Left colon (tissue), 2 donors: ENCODE measurements around the gene SLC30A3. TPM values are rescaled to one million over a fixed set of nuclear protein-coding genes. Genes with fewer than 3 reads are reported as not detected.
"Not testable (repeated sequence)": the region's sequence is repeated elsewhere in the genome, so short reads cannot be mapped to it uniquely, and the experiment has no call there.

ENCODE experiments used
- ATAC-seq: fragments of 200-7000 bp; cut with Tn5 transposase; one replicate; pipeline ENCODE4 v1.9.1; 2020; ENCODE audit warnings: mild to moderate bottlenecking, moderate library complexity
- DNase-seq, 2 donors: peaks; one replicate each; pipeline ENCODE4 v3.0.0-alpha.2; 2020
- intact Hi-C, 2 donors: fragments of 100-400 bp; cut with DNase I in 1 of 2; cut with micrococcal nuclease in 1 of 2; formaldehyde crosslinking; loops; one replicate each; pipeline versions ENCODE4 v1.11.2 to v1.14.0; 2022; cut with DNase I, micrococcal nuclease
- long read RNA-seq: library from polyadenylated mRNA; unstranded; transcript quantifications from one replicate; pipeline ENCODE4 v2.0.0, GENCODE V29; 2021
- total RNA-seq, 2 donors: library from RNA; stranded (reverse); fragmentation: NEBNext Ultra II Directional; extraction: Animal tissue kit (Norgen Biotek cat#: 25700); gene quantifications; one replicate each; pipeline ENCODE4 v1.2.1, GENCODE V29; 2021
- donor health status: DM: no; HTN: no; CAD: no.
- donor health status: DM: yes; HTN: yes; CAD: no.

The SLC30A3 gene, protein sequence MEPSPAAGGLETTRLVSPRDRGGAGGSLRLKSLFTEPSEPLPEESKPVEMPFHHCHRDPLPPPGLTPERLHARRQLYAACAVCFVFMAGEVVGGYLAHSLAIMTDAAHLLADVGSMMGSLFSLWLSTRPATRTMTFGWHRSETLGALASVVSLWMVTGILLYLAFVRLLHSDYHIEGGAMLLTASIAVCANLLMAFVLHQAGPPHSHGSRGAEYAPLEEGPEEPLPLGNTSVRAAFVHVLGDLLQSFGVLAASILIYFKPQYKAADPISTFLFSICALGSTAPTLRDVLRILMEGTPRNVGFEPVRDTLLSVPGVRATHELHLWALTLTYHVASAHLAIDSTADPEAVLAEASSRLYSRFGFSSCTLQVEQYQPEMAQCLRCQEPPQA
- not detected for total RNA-seq
- long read RNA-seq, result 0 reads

DNA sequence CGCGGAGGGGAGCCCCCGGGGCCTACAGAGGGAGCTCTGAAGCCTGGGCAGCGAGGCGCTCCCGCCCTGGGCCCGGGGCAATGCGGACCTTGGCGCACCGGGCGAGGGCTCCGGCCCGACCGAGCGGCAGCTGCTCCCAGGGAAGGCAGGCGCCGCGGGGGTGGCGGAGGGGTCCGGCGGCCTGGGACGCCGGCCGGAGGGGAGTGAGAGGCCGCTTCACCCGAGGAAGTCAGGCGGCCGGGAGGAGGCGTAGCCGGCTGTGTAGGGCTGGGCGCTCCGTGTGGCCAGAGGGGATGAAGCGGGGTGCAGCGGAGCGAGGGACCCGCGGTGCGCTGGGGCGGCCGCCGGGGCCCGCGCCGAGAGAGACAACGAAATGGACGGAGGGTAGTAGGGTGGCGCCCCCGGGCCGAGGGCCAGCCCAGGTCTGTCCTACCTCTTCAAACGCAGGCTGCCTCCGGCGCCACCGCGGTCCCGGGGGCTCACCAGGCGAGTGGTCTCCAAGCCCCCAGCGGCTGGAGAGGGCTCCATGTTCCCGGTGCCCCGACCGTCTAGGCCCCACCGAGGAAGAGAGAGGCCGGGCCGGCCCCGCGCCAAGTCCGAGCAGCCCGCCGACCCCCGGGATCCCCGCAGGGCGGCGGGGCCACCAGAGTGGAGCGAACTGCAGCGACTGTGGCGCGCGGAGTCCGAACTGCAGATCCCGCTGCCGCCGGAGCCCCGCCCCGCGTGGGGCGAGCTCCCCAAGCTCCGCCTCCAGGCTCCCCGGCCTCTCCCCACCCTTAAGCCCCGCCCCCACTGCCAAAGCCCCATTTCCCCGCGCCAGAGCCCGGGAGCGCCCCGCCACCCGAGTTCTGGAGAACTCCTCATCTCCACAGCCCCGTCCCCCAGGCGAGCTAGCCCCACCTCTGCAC lies at the start of gene SLC30A3:
Gene SLC30A3 (minus strand): TSS at position 669 of the 908 bp plus-strand sequence. CDS start 141 bp downstream, at position 528.
- DNase-seq (peak; percentile 54 to 73), ATAC-seq (peak; percentile 81)
- intact Hi-C loops, result no loop called here

DNA sequence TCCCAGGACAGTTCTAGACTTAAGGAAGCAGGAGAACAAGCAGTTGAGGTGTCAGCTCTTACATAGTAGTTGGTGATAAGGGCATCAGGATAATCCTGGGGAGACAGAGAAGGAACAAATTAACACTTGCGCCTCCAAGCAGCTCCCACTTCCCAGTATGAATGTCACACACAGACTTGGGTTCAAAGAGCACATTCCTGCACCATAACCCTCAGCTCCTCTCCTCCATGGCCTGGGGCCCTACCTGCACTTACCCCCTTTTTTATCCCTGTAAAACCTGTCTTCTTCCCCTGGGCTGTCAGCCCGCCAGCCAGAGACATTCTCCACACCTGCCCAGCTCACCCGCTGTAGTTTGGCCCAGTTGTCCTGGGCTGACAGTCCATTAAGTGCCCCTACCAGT lies 49.3 kb upstream of the SLC30A3 start:
- ATAC-seq, result no peak
- no peak for DNase-seq
- intact Hi-C loops, result no loop called here

DNA sequence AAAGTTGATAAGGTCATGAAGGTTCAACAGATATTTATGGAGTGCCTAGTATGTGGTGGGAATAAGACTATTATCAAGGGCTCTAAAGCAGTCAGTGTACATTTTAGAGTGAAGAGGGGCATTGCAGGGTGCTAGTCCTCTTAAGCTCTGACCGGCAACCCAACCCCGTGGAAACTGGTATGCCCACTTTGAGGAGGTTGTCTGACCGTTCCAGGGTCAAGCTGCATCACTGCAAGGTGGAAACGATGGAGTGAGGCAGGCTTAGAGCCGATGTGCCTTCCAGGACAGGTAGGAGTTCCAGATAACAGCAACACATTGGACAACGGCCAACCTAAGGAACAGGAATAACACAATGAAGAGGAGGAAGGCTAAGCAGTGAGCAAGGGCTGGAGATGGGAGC lies 46.8 kb upstream of the SLC30A3 start:
- DNase-seq, result no peak
- no peak for ATAC-seq
- intact Hi-C loops, result no loop called here

DNA sequence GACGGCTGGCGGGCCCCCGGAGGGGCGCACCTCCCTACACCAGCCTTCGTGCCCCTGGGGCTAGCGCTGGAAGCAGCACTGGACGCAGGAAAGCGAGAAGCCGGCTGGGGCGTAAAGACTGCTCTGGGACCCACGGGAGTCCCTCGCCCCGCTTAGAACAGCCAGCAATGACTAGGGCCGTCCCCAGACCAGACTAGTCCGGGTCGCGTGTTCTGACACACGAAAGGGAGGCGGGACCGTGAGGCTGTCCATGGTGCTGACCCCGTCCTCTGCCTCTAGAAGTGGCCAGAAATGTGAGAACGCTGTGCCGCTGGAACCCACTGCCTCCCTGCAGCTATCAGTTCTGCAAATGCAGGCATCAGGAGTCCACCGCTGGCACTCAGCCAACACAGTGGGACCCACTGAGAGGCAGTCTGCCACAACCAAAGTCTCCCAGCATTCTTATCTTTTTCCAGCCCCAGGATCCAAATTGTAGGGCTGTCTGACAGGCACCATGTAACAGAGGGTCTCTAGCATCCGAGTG lies 45.6 kb upstream of the SLC30A3 start, which contains the start of gene UCN:
Gene UCN (minus strand): TSS at position 87 of the 523 bp plus-strand sequence. CDS start 550 bp downstream, outside the sequence.
- peak; percentile 39 for ATAC-seq
- DNase-seq, result peak in 1 of 2 donors; percentile 28
- intact Hi-C loops, result no loop called here

DNA sequence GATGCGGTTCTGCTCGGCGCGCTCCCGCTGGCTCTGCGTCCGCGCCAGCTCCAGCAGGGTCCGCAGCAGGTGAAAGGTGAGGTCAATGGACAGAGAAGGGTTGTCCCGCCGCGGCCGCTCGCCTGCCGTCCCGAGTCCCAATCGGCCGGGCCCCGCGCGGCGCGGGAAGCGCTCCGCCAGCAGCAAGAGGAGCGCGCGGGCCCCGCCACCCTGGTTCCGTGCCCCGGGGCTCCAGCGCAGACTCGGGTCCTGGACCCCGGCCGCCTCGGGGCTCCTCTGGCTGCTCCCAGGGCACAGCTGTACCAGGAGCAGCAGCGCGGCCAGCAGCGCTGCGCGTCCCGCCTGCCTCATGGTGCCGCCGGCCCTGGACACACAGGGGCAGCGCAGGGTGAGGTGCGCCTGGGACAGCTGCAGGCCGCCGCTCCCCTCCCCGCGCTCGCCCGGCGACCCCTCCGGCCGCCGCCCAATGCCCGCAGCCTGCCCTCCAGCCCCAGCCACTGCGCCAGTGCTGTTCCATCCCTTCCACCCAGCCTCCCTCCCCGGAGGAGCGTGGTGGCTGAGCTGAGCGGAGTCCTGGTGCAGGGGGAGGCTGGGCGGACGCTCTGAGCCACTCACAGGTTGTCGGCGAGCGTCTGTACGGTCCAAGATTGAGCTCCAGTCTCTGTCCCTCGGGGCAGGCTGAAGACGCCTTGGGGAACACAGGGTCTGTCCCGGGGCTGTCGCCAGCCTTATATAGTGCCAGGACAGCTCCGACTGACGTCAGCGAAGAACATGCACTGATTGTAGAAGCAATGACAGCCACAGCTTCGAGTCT lies 44.9 kb upstream of the SLC30A3 start:
- intact Hi-C loops, result no loop called here
- no peak for DNase-seq
- ATAC-seq, result peak; percentile 22

DNA sequence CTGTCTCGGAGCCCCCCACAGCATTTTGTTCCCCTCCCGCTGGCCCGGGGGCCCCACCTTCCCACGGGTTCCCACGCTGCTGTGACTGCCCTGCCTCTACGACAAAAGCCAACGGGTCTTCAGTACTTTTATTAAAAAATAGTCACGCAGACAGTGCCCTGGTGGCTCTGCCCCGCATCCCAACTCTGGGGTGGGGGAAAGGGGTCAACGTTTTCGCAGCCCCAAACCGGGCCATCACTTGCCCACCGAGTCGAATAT lies 44.4 kb upstream of the SLC30A3 start:
- intact Hi-C loops, result no loop called here
- ATAC-seq (no peak), DNase-seq (no peak)

DNA sequence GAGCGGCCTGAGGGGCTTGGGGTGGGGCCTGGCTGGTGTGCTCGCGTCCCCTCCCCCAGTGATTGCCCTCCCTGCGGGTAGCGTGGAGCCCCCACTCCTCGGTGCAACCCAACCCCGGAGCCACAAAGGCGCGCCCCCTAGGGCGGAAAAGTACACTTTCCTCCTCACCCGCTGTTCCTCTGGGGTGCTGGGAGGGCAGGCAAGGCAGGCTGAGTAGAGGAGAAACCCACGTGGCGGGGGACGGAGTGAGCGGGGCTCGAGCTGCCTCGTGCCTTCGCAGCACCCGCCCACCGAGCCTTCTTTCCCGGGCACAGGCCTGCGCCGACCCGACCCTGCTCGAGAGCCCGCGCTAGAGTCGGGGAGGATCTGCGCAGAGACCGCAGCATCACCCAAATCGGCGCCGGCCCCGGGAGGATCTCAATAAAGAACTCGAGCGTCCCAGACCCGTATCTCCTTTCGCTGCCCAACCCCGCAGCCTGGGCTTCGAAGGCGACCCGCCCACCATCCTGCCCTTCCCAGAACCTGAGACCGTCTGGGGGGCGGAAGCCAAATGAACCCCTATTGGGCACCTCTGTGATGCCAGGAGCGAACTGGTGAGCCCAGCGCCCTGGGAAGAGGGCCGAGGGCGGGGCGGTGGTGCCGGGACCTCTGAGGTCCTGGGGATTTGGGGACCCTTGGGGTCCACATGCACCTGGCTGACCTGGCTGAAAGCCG lies 43.9 kb upstream of the SLC30A3 start:
- DNase-seq (no peak), ATAC-seq (peak; percentile 4)
- intact Hi-C loops, result no loop called here

DNA sequence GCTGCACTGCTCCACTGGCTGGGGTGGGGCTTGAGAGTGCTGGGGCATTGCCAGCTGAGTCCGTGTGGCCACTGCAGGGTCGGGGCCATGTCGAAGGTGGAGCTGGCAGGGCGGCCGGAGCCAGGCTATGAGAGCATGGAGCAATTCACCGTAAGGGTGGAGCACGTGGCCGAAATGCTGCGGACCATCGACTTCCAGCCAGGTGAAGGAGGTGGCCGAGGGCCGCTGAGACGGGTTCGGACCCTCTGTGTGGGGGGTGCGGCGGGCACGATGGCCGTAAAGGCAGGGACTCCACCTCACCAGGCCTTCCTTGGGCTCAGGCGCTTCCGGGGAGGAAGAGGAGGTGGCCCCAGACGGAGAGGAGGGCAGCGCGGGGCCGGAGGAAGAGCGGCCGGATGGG lies 43.3 kb upstream of the SLC30A3 start:
- peak; percentile 22 for ATAC-seq
- DNase-seq, result no peak
- intact Hi-C loops, result no loop called here

DNA sequence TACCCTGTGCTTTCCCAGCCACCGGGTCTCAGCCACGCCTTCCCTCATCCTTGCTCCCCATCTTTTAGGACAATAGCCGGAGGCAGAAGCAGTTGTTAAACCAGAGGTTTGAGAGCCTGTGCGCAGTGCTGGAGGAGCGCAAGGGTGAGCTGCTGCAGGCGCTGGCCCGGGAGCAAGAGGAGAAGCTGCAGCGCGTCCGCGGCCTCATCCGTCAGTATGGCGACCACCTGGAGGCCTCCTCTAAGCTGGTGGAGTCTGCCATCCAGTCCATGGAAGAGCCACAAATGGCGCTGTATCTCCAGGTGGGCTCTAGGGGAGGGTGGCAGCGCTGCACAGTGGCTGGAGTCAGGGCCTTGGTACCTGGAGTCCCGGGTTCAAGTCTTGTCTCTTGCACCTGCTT lies 42.7 kb upstream of the SLC30A3 start:
- DNase-seq (no peak), ATAC-seq (no peak)
- intact Hi-C loops, result no loop called here

DNA sequence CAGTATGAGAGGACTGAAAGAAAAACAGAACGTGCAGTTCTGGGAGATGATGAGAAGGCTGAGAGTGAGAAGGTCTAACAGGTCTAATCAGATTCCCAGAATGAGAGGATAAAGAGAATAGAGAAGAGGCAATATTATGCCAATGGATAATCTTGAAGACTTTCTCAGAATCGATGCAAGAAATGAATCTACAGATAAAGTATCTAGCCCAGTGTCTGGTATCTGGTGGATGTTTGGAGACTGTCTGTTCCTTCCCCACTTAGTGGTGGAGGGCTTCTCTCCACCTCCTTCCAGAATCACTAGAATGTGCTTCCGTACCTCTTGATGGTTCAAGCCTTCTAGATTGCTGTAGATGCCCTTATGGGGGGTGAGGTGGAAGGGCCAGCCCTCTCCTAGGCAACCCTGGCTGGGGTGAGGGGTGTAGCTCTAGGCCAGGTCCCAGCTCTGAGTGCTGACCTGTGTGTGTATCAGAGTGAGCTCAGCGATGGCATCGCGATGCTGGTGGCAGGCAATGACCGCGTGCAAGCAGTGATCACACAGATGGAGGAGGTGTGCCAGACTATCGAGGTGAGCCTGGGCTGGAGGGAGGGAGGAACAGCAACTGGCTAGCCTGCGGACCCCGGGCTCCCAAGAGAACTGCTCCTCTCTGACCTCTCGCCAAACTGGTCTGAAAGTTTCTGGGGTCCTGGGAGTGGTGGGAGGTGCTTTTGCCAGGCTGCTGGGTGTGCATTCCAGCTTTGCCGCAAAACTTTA lies 41.8 kb upstream of the SLC30A3 start:
- intact Hi-C loops, result no loop called here
- ATAC-seq (no peak), DNase-seq (no peak)

DNA sequence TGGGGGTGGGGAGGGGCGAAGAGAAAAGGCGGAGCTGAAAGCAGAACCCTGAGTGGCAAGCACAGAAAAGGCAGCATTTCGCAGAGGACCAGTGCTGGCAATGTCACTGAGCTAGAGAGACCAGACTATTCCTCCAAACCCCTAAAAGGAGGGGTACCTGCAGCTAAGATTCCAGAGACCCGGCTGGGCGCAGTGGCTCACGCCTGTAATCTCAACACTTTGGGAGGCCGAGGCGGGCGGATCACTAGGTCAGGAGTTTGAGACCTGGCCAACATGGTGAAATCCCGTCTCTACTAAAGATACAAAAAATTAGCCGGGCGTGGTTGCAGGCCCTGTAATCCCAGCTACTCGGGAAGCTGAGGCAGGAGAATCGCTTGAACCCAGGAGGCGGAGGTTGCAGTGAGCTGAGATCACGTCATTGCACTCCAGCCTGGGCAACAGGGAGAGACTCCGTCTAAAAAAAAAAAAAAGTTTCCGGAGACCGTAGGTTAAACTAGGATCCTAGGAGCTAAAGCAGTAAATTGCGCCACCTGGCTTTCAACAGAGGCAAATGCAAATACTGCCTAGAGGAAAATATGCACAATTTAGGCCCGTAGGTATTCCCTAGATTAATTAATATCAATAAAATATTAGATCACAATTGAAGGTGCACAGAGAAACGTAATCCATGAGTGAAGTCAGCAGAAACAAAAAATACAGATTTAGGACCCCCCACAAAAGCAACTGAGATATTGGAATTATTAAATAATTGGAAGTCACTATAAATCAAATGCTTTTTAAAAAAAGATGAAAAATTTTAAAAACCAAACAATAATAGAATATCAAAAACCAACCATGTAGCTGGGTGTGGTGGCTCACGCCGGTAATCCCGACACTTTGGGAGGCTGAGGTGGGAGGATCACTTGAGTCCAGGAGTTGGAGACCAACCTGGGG lies 40.5 kb upstream of the SLC30A3 start:
- ATAC-seq (peak; percentile 84), DNase-seq (peak; percentile 37 to 45)
- intact Hi-C loops, result no loop called here

DNA sequence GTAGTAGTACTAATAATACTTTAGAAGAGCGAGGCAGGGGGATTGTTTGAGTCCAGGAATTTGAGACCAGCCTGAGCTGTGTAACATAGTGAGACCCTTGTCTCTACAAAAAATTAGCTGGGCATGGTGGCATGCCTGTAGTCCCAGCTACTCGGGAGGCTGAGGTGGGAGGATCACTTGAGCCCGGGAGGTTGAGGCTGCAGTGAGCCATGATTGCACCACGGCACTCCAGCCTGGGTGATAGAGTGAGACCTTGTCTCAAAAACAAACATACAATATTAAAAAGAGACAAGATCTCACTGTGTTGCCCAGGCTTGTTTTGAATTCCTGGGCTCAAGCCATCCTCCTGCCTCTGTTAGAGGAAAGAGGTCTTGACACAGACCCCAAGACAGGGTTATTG lies 37.8 kb upstream of the SLC30A3 start:
- intact Hi-C loops, DNase-seq, ATAC-seq: not testable (repeated sequence)

DNA sequence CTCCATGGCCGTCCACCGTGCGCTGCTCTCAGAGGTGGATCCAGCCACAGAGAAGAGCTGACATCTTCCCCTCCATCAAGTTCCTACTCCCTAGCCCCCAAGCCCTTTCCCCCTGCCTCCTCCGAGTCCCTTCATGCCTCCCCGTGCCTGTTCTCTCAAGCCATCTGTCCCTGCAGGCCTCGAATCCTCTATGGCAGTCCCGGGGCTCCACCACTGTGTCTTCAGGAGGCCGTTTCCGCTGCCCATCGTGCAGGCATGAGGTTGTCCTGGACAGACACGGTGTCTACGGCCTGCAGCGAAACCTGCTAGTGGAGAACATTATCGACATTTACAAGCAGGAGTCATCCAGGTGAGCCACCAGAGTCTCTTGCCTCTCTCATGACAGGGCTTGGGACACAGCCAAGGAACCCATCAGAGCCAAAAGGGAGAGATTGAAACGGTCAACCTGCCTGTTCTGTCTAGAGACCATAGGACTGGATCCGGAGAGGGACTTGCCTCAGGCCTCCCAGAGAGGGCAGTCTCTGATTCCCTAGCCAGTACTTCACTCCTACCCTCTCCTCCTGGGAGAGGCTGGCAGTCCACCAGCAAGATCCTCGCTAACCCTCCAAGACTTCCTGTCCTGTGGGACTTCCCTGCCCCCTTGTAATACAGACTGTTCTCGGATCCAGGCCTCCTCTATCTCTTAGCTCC lies 35.7 kb upstream of the SLC30A3 start:
- intact Hi-C loops, result no loop called here
- no peak for DNase-seq
- ATAC-seq, result no peak

DNA sequence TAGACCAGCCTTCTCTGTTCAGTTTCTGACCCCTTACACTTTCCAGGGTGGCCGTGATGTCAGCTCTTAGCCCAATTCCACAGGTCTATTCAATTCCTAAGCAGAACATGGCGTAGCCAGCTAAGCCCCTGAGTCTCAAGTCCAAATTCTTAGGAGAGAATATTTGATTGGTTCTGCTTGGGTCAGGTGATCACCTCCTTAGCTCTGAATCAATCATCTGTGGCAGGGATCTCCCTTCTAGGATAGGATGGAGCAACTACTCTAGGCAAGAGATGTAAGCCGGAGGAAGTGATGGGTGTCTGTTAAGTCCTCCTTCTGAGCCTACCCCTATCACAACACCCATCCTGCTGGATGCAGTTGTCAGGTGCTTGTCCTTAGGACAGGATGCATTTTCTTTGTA lies 34.3 kb upstream of the SLC30A3 start:
- ATAC-seq (no peak), DNase-seq (no peak)
- intact Hi-C loops, result no loop called here

DNA sequence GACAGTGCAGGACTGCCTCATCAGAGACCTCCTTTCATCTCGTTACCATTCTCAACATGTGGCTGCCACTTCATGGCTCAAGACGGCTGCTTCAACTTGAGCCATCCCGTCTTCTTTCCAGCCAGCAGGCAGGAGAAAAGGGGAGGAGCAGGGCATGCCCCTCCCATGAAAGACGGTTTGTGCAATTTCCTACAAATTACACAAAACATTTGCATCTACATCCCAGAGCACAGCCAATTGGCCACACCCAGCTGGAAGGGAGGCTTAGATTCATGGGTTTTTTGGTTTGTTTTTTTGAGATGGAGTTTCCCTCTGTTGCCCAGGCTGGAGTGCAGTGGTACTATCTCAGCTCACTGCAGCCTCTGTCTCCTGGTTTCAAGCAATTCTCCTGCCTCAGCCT lies 33.6 kb upstream of the SLC30A3 start:
- ATAC-seq, result no peak
- no peak for DNase-seq
- intact Hi-C loops, result no loop called here

DNA sequence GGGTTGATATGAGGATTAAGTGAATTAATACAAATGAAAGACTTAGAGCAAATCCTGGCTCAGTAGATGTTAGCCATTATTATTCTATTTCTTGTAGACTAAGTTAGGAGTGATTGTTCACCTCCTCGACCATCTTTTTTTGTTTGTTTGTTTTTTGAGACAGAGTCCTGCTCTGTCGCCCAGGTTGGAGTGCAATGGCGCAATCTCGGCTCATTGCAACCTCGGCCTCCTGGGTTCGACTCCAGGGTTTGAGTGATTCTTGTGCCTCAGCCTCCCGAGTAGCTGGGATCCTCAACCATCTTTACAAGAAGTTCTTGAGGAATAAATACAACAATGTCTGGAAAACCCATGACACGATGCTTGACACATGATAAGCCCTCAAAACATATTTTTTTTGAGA lies 32.1 kb upstream of the SLC30A3 start:
- intact Hi-C loops, result no loop called here
- DNase-seq, result no peak
- no peak for ATAC-seq
